Effector CD4-positive, alpha-beta T cell (primary cell): ENCODE data around the gene TOGARAM1.

Experiments
- DNase-seq: peaks from one replicate; pipeline ENCODE4 v3.0.0-alpha.2; 2020

Gene TOGARAM1

DNA sequence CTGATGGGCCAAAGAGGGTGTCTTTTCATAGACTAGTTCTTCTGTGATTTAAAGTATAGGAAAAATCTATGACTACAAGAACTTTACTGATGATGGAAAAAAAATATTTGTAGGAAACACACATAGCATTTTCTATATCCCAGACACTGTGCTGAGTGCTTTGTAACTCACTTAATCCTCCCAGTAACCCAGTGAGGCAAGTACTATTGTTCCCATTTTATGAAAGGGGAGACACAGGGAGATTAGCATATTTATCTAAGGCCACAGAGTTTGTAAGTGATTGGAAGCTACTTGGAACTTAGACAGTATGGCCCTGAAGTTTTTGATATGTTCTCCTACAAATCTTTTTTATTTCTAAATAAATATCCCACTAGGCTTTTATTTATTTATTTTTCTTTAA, 141.8 kb downstream of the TOGARAM1 start:
- DNase-seq: no peak

- DNase-seq: no peak
Observed at GRCh38 chr14:45104561-45104960, 142.6 kb downstream of the TOGARAM1 start.

- DNase-seq: no peak
Observed at GRCh38 chr14:45112896-45113781, 151.1 kb downstream of the TOGARAM1 start.

DNA sequence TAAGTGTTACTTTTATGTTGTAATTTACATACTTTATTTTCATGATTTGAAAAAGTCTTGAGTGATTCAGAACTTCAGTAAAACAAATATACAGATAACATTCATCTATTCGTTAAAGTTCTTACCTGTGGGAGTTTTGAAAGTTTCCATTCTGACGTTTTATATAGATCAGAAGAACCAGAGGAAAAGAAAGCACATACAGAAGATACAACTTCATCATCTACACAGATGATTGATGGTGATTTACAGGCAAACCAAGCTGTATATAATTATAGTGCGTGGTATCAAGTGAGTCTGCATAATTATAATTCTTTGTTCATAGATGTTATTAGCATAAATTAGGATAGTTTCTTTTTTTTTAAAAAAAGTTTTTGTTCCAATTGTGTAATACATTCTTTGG, 152.3 kb downstream of the TOGARAM1 start:
- no peak for DNase-seq

DNA sequence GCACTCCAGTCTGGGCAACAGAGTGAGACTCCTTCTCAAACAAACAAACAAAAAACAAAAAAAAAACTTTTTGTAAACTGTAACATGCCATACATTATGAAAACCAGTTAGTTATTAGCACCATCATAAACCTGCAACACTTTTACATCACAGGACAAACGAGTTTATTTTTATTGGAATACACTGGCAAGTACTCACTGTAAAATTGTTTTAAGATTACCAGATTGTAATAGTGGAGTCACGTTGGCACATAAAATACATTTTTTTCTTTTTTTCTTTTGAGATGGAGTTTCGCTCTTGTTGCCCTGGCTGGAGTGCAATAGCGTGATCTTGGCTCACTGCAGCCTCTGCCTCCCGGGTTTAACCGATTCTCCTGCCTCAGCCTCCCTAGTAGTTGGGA, 156.6 kb downstream of the TOGARAM1 start:
- no peak for DNase-seq

DNA sequence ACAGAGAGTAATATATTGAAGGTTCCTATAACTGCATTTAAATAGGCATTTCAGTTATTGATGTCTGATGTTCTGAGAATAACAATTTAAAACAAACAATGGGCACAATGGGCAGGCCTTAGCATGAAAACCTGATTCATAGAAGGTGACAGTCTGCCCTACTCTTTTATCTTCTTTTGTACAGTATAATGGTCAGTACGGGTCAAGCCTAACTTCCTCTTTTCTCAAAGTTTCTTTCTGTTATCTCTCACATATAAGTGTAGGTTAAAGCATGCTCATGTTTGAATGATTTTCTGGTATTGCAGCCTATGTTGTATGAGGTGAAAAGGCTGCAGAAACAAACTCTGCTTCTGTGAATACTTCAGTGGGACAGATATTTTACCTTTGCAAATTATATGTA, 158.1 kb downstream of the TOGARAM1 start:
- no peak for DNase-seq

DNA sequence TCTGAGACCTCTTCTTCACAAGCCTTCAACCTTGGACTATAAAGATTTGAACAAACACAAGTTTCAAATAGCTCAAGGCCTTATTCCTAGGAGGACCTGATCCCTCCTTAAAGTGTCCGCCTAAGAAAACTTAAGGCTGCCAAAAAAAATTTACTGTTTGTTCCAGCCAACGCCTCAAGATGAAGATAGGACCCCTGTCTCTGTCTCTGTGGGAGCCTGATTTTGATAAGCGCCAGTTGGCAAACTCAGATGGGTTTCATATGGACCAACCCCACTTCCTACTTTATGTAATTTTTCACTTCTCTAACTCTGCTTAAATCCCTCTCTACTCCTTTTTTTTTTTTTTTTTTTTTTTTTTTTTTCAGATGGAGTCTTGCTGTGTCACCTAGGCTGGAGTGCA, 161.3 kb downstream of the TOGARAM1 start:
- DNase-seq: no peak
